ENCODE results near the gene GDF10.

The GDF10 gene, protein sequence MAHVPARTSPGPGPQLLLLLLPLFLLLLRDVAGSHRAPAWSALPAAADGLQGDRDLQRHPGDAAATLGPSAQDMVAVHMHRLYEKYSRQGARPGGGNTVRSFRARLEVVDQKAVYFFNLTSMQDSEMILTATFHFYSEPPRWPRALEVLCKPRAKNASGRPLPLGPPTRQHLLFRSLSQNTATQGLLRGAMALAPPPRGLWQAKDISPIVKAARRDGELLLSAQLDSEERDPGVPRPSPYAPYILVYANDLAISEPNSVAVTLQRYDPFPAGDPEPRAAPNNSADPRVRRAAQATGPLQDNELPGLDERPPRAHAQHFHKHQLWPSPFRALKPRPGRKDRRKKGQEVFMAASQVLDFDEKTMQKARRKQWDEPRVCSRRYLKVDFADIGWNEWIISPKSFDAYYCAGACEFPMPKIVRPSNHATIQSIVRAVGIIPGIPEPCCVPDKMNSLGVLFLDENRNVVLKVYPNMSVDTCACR

DNA sequence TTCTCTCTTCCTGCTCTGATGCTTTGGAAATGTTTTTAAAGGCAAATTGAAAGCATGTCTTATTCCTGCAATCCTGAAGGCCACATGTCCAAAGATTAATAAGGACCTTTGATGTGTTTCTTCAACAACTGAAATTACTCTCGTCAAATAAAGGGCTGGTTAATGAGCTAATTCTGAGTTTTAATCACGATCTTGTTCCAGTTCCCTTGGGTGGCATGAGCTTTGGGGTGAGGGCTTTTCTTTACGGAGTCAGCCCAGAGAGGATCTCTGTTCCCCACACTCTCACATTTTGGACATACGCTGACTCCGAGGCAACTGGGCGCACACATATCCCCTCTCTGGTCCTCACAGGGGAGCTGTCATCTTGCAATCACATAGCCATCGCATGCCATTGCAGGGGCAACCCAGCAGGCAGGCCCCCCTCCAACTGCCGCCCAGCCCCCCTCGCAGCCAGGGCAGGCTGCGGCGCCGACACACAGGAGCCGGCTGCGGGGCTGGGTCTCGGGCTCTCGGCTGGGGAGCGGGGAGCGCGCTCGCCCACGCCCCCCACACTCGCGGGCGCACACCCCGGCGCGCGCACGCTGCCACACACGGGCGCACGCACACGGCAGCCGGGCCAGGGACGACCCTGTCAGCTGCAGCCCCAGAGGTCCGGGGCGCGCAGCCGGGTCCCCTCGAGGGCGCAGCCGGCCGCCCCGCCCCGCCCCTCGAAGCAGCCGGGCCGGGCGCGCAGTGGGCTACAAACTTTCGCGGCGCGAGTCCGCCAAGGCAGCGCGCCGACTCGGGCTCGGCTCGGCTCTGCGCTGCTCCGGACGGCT lies at the start of gene GDF10:
GDF10 (plus strand) TSS at position 587 of the 818 bp plus-strand sequence. CDS start 455 bp downstream, outside the sequence.
- FAIRE-seq, result no peak

DNA sequence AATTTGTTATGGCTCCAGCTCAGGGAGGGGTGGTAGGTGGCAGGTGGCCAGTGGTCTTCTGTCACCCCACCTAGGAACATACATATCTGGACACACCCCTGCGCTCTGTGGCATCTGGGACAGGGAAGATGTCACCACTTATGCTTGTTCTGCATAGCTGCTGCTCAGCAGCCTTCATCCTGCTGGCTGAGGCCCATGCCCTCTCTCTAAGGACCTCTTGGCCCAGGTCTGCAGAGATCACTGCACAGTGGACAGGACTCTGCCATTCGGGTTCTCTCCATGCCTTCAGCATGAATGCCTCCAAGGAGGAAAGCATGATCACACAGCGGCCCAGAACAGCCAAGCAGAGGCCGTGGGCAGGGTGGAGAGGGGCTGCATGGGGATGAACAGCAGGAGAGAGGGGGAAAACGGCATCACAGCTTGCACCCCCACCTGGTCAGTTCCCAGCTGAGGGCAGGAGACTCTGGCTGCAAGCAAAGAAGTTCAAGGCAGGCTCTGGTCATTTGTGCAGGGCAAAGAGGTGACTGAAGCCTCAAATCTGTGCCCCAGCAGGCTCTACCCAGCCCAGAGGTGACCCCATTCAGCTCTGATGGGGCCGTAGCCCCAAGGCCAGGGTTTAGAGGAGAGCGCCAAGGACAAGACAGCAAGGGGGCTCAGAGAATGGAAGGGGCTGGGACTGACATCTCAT lies 47.8 kb upstream of the GDF10 start:
- no peak for FAIRE-seq

DNA sequence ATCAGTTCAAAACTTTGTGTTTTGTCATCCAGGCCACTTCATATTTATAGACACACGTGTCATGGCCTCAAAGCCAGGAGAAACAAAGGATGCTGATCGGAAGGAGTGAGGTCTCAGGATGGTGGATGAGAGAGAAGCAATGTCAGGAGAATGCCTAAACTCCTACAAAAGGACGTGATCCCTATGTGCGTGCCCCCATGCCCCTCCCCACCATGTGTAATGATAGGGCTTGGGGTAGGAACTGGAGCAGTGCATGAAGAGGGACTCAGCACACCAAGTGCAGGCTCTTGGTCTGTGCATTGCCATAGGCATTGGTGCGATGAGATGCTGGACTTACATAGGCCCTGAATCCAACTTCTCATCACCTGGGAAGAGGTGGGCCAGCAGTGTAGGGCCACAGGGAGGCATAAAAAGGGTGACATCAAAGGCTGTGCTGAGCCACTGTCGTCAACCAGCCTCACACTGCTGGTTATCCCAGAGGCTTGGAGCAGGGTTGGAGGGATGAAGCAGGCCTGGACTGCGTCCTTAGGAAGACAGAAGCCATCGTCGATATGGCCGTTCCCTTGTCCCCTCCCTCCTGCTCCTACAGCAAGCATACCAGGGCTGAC lies 46.9 kb upstream of the GDF10 start:
- no peak for FAIRE-seq

DNA sequence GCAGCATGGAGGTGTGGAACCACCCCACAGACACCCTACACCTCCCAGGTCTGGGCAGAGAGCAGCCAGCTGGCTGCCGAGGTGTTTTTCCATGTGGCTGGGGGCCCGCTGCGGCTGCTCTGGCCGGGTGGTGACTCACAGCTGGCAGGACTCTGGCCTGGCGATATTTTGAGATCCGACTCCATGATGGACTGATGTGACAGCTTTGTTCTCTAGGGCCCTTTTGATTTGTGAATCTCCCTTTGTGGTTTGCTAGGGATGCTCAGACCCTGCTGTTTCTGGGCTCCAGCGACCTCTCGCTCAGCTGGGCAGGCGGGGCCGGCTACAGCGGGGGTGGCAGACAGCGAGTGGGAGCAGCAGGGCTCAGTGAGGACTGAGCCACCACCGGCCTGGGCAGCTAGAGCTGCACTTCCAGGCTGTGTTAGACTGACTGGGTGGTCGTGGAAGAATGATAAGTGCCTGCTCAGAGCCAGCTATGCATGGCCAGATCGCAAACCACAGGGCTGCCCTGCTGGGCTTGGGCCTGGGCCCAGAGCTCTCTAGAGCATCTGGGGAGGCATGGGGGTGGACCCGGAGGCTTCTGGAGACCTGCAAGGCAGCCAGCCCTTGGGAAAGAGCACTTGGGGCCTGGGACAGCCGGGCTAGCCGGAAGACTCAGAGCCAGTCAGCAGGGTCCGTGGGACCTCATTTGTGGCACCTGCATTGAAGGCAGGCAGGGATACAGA lies 46.2 kb upstream of the GDF10 start:
- no peak for FAIRE-seq

DNA sequence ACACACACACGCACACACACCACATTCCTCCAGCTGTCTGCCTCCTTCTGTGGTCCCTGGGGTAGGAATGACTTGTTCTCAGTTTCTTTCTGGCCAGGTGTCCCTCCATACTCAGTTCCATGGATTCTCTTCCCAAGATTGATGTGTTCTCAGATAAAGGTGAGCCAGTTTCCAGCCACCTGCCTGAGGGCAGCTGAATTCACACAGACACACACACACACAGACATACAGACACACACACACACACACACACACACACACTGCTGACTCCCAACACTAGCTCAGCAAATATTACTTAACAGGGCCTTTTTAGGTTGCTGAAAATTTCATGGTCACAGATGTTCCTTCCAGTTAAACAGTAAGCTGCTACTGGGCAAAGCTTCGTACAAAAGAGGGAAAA lies 45.4 kb upstream of the GDF10 start:
- FAIRE-seq, result no peak

DNA sequence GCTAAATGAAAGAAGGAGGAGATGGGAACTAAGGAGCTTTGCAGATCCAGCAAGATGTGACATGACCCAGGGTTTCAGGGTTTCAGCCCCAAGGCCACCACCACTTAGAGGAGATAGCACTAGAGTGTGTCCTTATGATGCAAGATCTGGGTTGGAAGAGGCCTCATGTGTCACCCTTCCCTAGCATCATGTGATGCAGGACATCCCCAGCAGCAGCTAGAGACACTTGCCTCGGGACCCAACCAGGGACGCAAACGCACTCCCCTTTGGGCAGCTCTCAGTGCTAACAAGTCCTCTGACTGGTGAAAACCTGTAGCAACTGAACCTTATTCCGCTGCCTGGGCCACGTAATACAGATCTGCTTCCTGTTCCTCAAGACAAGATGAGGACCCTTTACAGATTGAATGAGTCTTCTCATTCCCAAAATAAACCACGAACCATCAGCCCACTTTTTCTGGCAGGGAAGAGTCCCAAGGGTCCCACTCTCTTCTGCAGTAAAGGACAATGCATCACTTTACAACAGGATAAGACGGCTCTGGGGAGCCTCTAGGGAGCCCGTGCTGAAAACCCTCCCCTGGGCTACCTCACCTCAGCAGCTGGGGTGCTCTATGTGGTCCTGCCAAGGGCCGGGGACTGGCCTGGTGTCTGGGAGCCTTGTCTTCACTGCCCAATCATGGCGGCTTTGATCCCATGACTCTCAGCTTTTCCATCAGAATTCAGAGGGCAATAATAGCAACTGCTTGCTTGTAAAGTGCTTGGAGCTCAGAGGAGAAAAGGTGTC lies 44.8 kb upstream of the GDF10 start:
- FAIRE-seq, result no peak

DNA sequence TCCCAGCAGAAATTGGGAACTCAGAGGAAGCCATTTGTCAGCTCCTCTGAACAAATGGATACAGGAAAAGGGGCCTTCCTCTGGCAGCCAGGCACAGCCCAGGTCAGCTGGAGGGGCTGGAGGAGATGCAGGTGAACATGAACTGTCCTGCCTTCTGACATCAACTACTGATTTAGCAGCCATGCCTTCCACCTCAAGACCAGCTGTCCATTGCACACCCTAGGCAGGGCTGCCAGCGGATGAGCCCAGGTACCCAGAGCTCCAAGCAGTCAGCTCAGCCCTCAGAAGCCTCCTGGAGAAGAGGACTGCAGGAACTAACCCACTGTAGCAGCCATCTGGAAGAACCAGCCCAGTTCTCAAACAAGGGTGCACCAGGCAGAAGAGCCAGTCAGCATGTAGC lies 44.1 kb upstream of the GDF10 start:
- FAIRE-seq, result no peak

DNA sequence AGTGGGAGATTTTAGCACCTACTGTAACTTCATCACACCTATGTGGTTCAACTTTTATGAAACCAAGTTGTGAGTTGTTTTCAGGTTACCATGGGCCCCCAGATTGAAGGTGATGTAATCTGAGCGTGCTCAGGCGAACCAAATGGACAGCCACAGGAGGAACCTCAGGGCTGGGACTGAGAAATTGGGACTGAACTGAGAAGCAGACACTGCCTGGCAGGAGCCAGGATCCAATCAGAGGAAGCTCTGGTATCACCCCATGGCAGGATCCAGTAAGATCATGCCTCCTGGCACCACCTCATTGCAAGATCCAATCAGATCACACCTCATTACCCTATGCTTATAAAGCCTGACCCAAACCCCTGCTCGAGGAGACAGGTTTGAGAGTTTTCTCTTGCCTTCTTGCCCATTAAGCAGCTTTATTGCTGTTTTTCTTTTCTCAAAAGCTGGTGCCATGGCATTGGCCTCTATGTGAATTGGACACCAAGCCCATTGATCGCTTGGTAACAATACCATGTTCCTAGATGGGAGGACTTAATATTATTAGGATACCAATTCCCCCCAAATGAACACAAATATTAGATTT lies 43.2 kb upstream of the GDF10 start:
- no peak for FAIRE-seq

DNA sequence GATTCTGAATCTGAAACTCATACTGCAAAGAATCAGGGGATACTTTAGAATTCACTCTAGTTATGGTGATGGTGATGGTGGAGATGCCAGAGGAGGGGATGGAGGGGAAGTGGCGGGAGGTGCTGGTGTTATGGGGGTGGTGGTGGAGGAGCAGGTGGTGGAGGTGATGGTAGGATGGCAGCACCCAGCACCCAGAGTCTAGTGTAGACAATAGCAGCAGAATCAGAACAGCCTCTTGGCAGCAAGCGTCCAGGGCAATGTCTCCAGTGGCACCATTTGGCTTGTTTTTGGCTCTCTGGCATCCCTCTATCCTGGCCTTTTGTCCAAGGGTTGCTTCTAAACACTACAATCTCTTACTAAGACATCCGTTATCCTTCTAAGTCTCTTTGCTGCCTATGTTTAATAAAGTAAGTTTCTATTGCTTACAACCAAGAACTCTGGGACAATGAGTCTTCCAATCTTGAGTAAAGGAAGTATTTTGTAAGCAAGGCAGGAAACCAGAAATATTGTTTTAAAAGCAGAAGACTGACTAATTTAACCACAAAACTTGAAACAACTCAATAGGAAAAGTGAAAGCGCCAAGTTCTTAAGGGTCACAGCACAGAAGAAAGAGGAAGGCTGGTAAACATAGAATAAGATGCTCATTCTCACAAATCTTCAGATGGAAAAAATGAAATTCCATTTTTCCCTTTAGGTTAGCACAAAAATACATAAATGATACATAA lies 42.4 kb upstream of the GDF10 start:
- FAIRE-seq, result no peak

DNA sequence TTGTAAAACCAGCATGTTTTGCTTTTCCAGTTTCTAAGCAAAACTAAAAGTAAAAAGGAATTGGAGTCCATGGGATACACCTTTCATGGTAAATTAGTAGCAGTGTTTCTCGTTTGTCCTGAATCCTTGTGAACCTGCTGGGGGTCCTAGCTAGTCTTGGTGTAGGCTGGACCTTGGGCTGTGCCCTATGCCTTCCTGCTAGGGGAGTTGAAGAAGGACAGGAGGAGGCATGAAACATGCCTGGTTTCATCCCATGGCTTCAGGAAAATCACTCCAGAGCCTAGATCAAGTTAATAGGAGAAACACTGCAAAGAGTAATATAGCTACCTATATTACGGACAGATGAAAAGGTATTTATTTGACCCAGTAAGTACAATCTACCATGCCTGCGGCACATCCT lies 41.1 kb upstream of the GDF10 start:
- FAIRE-seq, result no peak

DNA sequence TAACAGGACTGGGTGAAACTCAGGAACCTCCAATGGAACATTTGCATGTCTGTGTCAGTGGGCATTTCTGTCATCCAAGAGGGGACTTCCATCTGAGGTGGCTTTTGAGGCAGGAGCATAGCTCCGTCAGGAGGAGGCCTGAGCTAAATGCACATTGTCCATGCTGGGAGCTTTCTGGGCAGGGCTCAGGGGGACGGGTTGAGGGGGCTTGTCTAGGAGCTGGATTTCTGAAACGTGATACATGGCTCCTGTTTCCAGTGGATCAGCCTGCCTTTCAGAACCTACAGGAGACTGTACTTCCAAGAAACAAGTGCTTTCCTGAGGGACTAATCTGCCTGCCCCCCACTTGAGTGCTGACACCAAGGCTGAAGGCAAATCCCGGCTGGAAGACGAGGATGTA lies 40.5 kb upstream of the GDF10 start:
- no peak for FAIRE-seq

DNA sequence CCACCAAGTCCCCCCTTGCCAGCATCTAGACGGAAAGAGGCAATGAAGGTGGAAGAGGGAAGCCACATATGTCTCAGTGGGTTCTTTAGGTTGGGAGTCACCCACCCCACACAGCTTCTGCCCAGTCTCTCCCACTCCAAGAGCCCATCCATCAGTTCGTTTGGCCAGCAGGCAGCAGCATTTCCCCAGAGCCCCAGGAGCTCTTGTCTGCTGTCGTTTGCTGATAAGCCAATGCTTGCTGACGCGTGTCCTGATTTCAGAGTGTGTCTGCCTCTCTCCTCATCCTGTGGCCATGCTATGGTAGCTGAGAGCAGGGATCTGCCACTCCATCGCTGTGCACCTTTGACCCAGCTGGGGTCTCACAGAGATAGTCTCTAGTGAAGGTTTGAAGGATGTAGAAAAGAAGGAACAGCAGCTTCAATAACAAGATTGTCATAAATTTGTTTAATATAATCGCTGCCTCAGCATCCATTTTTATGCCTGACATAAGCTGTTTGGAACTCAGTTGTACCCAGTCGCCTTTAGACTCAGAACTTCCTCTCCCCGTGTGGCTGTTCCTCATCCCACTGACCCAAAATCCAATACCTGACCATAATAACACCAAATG lies 39.4 kb upstream of the GDF10 start:
- FAIRE-seq, result no peak

DNA sequence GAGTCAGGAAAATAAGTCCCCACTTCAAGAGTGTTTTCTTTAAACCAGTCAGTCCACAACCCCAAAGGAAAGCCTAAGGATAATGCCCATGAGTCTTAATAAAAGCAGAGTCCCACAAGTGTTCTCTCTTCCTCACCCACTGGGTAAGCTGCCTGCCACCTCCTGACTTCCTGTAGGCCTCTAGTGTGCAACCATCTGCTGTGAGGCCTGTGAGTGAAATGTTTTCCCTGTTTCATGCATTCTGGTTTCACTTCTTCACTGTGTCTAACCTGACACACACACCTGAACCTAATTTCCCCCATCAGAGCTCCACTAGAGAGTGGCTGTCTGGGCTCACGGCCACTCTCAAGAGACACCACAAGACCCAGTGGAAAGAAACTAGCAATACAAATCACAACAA lies 38.9 kb upstream of the GDF10 start:
- FAIRE-seq, result no peak

DNA sequence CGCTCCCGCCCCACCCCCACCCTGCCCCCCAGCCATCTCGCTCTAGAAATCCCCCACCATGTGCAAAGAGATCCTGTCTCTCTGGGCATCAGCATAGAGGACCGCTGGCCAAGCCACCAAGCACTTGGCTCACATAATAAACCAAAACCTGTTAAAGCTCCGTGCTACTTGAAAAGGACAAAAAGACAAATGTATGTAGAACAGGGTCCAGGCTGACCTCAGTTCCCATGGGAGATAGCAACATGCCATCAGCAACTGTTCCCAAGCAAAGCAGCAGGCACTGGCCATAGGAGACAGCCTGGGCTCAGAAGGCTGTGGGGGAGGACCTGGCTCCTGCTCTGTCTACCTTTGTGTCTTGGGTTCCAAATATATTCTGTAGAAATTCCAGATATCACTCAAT lies 38.4 kb upstream of the GDF10 start:
- FAIRE-seq, result no peak

DNA sequence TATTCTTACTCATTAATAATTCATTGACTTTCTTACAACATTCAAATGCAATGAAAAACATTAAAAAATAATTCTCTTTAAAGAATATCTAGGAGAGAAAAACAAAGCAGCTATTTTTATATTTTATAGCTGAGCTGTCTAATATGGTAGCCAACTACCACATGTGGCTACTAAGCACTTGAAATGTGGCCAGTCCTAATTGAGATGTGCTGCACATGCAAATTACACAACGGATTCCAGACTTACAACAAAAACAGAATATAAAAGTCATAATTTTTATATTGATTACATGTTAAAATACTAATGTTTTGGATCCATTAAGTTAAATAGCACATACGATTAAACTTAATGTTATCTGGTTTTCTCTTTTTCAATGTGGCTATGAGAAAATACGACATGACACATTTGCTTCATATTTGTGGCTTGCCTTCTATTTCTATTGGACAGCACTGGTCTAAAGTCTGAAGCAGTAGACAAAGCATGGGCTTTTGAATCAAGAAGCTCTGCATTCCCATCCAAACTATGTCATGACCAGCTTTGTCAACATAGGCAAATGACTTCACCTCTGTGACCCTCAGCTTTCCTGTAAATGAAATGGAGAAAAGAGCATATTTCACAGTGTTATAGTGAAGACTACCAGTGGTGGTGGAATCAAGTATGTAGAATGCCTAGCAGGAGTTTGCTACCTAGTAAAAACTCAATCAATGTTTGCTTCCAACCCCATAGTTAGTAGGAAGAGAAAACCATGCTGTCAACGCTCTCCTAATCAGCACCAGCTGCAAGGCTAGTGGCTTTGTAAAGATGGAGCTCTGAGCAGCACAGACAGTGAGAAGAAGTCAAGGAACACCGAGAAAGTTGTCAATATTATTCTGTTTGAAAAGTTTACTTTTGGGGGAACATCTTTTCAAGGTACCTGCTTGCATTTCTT lies 37.1 kb upstream of the GDF10 start:
- FAIRE-seq, result no peak

DNA sequence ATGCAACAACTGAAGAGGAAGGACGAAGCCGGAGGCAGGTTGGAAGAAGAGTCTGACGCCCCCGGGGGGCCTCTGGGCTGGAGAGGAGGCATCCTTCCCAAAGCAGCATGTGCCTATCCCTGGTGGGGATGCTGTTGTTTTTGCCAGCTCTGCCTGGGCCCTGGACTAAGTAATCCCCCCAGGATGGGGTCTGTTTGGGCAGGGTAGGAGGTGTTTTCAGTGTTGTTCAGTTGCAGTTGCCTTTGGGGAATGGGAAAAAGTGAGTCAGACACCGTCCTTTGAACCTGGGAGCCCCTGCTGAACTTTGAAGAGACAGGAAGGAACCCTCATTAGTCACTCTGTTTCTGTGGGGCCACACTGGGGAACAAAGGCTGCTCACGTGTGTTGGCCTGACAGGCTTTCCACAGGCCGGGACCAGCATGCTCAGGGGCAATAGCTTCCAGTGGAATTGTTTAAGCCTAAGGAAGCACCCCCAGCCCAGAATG lies 35.2 kb upstream of the GDF10 start:
- no peak for FAIRE-seq

DNA sequence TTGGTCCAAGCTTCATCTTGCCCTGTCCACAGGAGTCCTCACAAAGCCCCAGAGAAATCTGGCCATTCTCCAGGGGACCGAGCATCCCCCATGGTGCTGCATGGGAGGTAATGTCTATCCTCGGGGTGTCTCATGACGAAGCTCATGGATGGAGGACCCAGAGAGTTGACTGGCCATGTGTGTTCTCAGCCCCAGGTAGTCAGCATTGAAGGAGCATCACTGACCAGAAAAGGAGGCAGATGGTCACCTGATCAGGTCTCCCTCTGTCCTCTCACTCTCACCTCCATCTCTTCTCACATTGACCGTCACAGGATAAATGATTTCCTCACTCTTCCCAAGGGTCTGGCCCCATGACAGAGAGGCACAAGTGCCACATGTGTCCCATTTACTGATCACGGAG lies 33.4 kb upstream of the GDF10 start:
- no peak for FAIRE-seq

DNA sequence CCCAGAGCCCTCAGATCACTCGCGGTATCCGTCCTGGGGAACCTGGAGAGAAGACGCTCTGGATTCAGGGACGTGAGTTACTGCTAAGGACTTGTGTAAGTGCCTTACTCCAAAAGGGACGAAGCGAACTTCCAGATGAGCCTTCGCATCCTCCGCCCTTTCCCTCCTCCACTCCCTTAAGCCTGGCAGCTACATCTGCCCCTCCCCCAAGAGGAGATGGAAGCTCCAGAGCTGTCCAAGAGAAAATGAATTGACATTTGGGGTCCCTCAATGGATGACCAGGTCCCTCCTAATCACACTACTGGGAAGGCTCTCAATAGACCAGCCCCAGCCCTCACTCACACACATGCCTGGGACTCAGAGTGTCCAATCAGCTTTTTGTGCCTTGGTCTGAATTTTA lies 31.3 kb upstream of the GDF10 start:
- no peak for FAIRE-seq

DNA sequence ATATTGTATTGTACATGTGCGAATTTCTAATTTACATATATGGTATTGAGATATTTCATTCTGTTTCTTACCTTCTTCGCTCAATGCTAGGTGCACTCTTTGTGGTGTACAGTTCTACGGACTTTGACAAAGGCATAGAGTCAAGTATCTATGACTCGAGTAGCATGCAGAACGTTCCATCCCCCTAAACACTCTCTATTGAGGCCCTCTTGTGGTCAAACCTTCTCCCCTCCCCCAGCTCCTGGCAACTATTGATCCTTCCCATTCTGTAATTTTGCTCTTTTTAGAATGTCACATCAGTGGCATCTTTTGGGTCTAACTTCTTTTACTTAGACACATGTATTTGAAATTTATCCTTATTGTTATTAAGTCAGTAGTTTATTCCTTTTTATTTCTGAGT lies 30.7 kb upstream of the GDF10 start:
- FAIRE-seq, result no peak

Measured in islet of Langerhans (tissue), 1 donor.